Ascending aorta (tissue), 2 donors: ENCODE data around the gene OR11L1. TPM values are rescaled to one million over a fixed set of nuclear protein-coding genes. Genes with fewer than 3 reads are reported as not detected.

ENCODE experiments used
- DNase-seq, 2 donors: peaks; one replicate each; pipeline ENCODE4 v3.0.0-alpha.2; 2019; ENCODE audit warnings: low spot score in 2 of 2
- H3K27ac ChIP-seq, 2 donors: fragments of 200-600 bp; sonication (generic); one replicate each; pipeline ENCODE4 v1.5.1; 2016 to 2017; ENCODE audit warnings: mild to moderate bottlenecking in 1 of 2
- H3K27me3 ChIP-seq: fragments of 200-600 bp; sonication (generic); one replicate; pipeline ENCODE4 v1.5.1; 2017
- H3K36me3 ChIP-seq, 2 donors: fragments of 200-600 bp; sonication (generic); one replicate each; pipeline ENCODE4 v1.5.1; 2016
- H3K4me1 ChIP-seq, 2 donors: fragments of 200-600 bp; sonication (generic); one replicate each; pipeline ENCODE4 v1.5.1; 2016 to 2017; ENCODE audit warnings: mild to moderate bottlenecking in 1 of 2
- H3K4me3 ChIP-seq, 2 donors: fragments of 200-600 bp; sonication (generic); one replicate each; pipeline ENCODE4 v1.5.1; 2016 to 2017; ENCODE audit warnings: mild to moderate bottlenecking in 1 of 2
- H3K9me3 ChIP-seq, 2 donors: fragments of 200-600 bp; sonication (generic); one replicate each; pipeline ENCODE4 v1.5.1; 2016
- CTCF ChIP-seq, 3 experiments: fragments of 200-600 bp in 2 of 3; fragments of 450-650 bp in 1 of 3; sonication (generic) in 2 of 3; IDR thresholded peaks; one replicate each; pipeline ENCODE4 v1.5.1; 2016 to 2019; ENCODE audit warnings: antibody characterized with exemption in 3 of 3, mild to moderate bottlenecking in 1 of 3, moderate library complexity in 1 of 3
- intact Hi-C: fragments of 100-400 bp; cut with DNase I; formaldehyde crosslinking; loops from one replicate; pipeline ENCODE4 v1.15.1; 2023
- total RNA-seq: library from RNA; depleted of rRNA; stranded (reverse); fragments of >200 nt; gene quantifications from one replicate; pipeline ENCODE4 v1.1.0, GENCODE V29; 2016

The OR11L1 gene
- total RNA-seq, 1 donor from 2014 or later = not detected

- no peaks in the 10 kb centered on the region for H3K4me1 ChIP-seq
- intact Hi-C loops = no loop called here
- H3K27ac ChIP-seq = no peak overlapping the region
- no peaks in the 10 kb centered on the region for H3K27me3 ChIP-seq
- DNase-seq = no peak
- H3K4me3 ChIP-seq = no peak overlapping the region
- TF ChIP-seq CTCF (IDR thresholded peaks at IDR 0.05) = no peak
- H3K9me3 ChIP-seq = no peaks in the 10 kb centered on the region
- no peaks in the 10 kb centered on the region for H3K36me3 ChIP-seq
Measured at GRCh38 chr1:247848346-247848745, 6.7 kb upstream of the OR11L1 start.

- no peak for TF ChIP-seq CTCF (IDR thresholded peaks at IDR 0.05)
Measured at GRCh38 chr1:247845693-247846017, 4.0 kb upstream of the OR11L1 start.

GRCh38 chr1:247845011-247845692 is 3.5 kb upstream of the OR11L1 start:
- no peaks in the 10 kb centered on the region for H3K36me3 ChIP-seq
- no peak overlapping the region for H3K4me3 ChIP-seq
- no peaks in the 10 kb centered on the region for H3K27me3 ChIP-seq
- DNase-seq = no peak
- no peak for TF ChIP-seq CTCF (IDR thresholded peaks at IDR 0.05)
- H3K27ac ChIP-seq = no peak overlapping the region
- H3K4me1 ChIP-seq = no peaks in the 10 kb centered on the region
- intact Hi-C loops = no loop called here
- H3K9me3 ChIP-seq = no peaks in the 10 kb centered on the region

More at GRCh38 chr1:247845693-247846017, 4.0 kb upstream of the OR11L1 start:
- Histone ChIP-seq H3K27ac (no peak overlapping the region), H3K27me3 (no peaks in the 10 kb centered on the region), H3K4me3 (no peak overlapping the region), H3K36me3 (no peaks in the 10 kb centered on the region), H3K4me1 (no peaks in the 10 kb centered on the region), H3K9me3 (no peaks in the 10 kb centered on the region)
- intact Hi-C loops = no loop called here
- DNase-seq = no peak

- Histone ChIP-seq H3K36me3 (no peaks in the 10 kb centered on the region), H3K27ac (no peak overlapping the region), H3K4me3 (no peak overlapping the region), H3K4me1 (no peaks in the 10 kb centered on the region), H3K9me3 (no peaks in the 10 kb centered on the region), H3K27me3 (no peaks in the 10 kb centered on the region)
- DNase-seq = no peak
- intact Hi-C loops = no loop called here
- TF ChIP-seq CTCF (IDR thresholded peaks at IDR 0.05) = no peak
Measured at GRCh38 chr1:247843411-247843810, 1.7 kb upstream of the OR11L1 start.

GRCh38 chr1:247840818-247841217 is 878 bp downstream of the OR11L1 start:
- Histone ChIP-seq H3K27me3 (no peaks in the 10 kb centered on the region), H3K4me3 (no peak overlapping the region), H3K4me1 (no peaks in the 10 kb centered on the region), H3K36me3 (no peaks in the 10 kb centered on the region), H3K9me3 (no peaks in the 10 kb centered on the region), H3K27ac (no peak overlapping the region)
- TF ChIP-seq CTCF (IDR thresholded peaks at IDR 0.05) = no peak
- intact Hi-C loops = no loop called here
- no peak for DNase-seq

GRCh38 chr1:247833601-247834000 is 8.1 kb downstream of the OR11L1 start:
- TF ChIP-seq CTCF (IDR thresholded peaks at IDR 0.05) = no peak

More at GRCh38 chr1:247833601-247834000, 8.1 kb downstream of the OR11L1 start:
- Histone ChIP-seq H3K4me1 (no peaks in the 10 kb centered on the region), H3K9me3 (no peaks in the 10 kb centered on the region), H3K27ac (no peak overlapping the region), H3K4me3 (no peak overlapping the region), H3K27me3 (no peaks in the 10 kb centered on the region), H3K36me3 (no peaks in the 10 kb centered on the region)
- intact Hi-C loops = no loop called here
- no peak for DNase-seq
